Measurements from ENCODE around the gene GABRB1. TPM values are rescaled to one million over a fixed set of nuclear protein-coding genes. Genes with fewer than 3 reads are reported as not detected.

The GABRB1 gene
- total RNA-seq, 1 donor from 2014 or later = 4.0 TPM

DNA sequence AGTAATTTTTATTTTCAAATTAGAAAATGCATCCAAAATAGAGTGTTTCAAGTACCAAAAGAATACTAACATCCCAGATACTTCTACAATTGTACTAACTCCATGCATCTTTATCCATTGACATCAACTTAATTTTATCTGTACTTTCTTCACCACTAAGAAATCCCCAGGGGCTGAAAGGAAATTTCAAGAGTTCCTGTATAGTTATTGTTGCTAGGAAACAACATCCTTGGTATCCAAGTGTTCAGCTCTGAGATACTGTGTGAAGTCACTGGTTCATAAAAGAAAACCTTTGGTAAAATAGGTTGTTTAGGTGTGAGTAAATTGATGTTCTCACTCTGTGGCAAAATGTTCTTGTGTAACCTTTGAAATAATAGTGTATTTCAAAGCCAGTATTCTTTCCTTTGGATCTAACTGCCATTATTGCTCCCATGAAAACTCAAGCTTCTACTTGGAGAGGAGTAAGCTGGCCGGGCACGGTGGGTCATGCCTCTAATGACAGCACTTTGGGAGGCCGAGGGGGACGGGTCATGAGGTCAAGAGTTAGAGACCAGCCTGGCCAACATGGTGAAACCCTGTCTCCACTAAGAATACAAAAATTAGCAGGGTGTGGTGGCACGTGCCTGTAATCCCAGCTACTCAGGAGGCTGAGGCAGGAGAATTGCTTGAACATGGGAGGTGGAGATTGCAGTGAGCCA, 359.2 kb downstream of the GABRB1 start:
- H3K27me3 ChIP-seq (ENCODE audit: low read depth) = no peaks in the 10 kb centered on the region

DNA sequence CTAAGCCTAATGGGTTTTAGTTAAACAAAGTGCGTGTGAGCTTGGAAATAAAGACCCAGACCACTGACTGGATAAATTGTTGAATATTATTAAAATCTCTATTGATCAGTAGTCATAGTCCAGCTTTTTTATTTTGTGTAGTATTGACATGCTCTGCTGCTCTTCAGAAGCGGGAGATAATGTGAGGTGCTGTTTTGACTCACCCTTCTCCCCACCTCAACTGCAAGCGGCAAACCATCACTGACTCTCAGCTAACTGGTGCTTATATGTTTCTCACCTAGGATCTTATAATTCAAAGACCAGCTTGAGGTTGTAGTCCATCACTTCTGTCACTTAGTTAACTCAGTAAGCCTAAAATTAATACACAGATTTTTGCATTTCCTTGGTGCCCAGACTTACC, 359.9 kb downstream of the GABRB1 start:
- H3K4me1 ChIP-seq = no peaks in the 10 kb centered on the region
- intact Hi-C loops (cut with micrococcal nuclease) = no loop called here
- H3K36me3 ChIP-seq = no peaks in the 10 kb centered on the region

More for the DNA sequence above, 359.2 kb downstream of the GABRB1 start:
- H3K36me3 ChIP-seq = no peaks in the 10 kb centered on the region
- H3K27ac ChIP-seq (replicated peaks) = no peak overlapping the region
- H3K4me1 ChIP-seq = no peaks in the 10 kb centered on the region
- DNase-seq = no peak
- intact Hi-C loops (cut with micrococcal nuclease) = no loop called here
- no peak for TF ChIP-seq CTCF (IDR thresholded peaks at IDR 0.05; ENCODE audit: borderline replicate concordance)
- no peaks in the 10 kb centered on the region for H3K9me3 ChIP-seq (replicated peaks)
- H3K4me3 ChIP-seq = no peak overlapping the region

GRCh38 chr4:47406408-47406807, 375.0 kb downstream of the GABRB1 start:
- H3K4me3 ChIP-seq = no peak overlapping the region
- no peaks in the 10 kb centered on the region for H3K4me1 ChIP-seq
- H3K27ac ChIP-seq (replicated peaks) = no peak overlapping the region
- H3K27me3 ChIP-seq (ENCODE audit: low read depth) = no peaks in the 10 kb centered on the region
- H3K9me3 ChIP-seq (replicated peaks) = no peaks in the 10 kb centered on the region
- intact Hi-C loops (cut with micrococcal nuclease) = no loop called here
- no peak for DNase-seq
- no peaks in the 10 kb centered on the region for H3K36me3 ChIP-seq
- no peak for TF ChIP-seq CTCF (IDR thresholded peaks at IDR 0.05; ENCODE audit: borderline replicate concordance)

More for the DNA sequence above, 359.9 kb downstream of the GABRB1 start:
- TF ChIP-seq CTCF (IDR thresholded peaks at IDR 0.05; ENCODE audit: borderline replicate concordance) = no peak
- Histone ChIP-seq H3K27me3 (ENCODE audit: low read depth) (no peaks in the 10 kb centered on the region), H3K4me3 (no peak overlapping the region), H3K9me3 (replicated peaks) (no peaks in the 10 kb centered on the region), H3K27ac (replicated peaks) (no peak overlapping the region)
- no peak for DNase-seq

DNA sequence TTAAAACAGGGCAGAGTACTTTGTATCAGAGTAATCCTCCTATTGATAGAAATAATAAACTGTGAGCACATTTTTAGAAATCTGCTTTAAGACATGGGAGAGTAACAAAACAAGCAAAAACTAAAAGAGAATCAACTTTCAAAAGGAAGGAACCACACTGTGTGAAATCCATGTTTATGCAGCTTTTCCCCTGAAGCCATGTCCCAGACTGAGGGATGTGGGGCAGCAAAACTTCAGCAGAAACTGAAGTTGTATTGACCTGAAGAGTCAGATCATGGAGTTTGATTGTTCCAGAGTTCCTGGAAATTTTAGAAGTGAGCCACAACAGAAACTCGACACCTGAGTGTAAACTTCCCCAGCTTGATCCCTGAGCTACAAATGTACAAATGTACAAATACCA, 378.9 kb downstream of the GABRB1 start:
- DNase-seq = no peak
- no peaks in the 10 kb centered on the region for H3K4me1 ChIP-seq
- H3K36me3 ChIP-seq = no peaks in the 10 kb centered on the region
- H3K27ac ChIP-seq (replicated peaks) = no peak overlapping the region
- H3K9me3 ChIP-seq (replicated peaks) = no peaks in the 10 kb centered on the region
- no peak overlapping the region for H3K4me3 ChIP-seq
- intact Hi-C loops (cut with micrococcal nuclease) = no loop called here
- no peaks in the 10 kb centered on the region for H3K27me3 ChIP-seq (ENCODE audit: low read depth)
- no peak for TF ChIP-seq CTCF (IDR thresholded peaks at IDR 0.05; ENCODE audit: borderline replicate concordance)

DNA sequence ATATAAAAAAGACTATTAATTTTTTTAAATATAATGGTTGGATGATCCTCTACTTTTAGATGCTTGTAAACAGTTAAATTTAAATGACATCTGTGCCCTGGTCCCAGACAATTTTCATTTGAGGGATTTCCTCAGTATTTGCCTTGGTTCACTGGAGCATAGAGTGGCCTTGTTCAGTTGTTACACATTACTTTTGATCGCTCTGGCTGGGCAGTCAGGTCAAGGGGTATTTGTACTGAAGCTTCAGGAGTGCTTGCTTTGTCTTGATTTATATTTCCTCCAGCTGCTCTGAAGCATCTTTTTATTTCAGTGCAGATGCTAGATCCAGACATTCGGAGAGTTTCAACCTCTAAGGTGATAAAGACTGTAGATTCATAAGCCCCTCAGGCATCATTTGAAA, 382.2 kb downstream of the GABRB1 start:
- no peak overlapping the region for H3K4me3 ChIP-seq
- no peaks in the 10 kb centered on the region for H3K27me3 ChIP-seq (ENCODE audit: low read depth)
- no peaks in the 10 kb centered on the region for H3K4me1 ChIP-seq
- no peak for DNase-seq
- H3K9me3 ChIP-seq (replicated peaks) = no peaks in the 10 kb centered on the region
- intact Hi-C loops (cut with micrococcal nuclease) = no loop called here
- H3K36me3 ChIP-seq = no peaks in the 10 kb centered on the region
- no peak overlapping the region for H3K27ac ChIP-seq (replicated peaks)
- TF ChIP-seq CTCF (IDR thresholded peaks at IDR 0.05; ENCODE audit: borderline replicate concordance) = no peak
